ENCODE data around the gene CYB561A3.

CYB561A3 gene

DNA sequence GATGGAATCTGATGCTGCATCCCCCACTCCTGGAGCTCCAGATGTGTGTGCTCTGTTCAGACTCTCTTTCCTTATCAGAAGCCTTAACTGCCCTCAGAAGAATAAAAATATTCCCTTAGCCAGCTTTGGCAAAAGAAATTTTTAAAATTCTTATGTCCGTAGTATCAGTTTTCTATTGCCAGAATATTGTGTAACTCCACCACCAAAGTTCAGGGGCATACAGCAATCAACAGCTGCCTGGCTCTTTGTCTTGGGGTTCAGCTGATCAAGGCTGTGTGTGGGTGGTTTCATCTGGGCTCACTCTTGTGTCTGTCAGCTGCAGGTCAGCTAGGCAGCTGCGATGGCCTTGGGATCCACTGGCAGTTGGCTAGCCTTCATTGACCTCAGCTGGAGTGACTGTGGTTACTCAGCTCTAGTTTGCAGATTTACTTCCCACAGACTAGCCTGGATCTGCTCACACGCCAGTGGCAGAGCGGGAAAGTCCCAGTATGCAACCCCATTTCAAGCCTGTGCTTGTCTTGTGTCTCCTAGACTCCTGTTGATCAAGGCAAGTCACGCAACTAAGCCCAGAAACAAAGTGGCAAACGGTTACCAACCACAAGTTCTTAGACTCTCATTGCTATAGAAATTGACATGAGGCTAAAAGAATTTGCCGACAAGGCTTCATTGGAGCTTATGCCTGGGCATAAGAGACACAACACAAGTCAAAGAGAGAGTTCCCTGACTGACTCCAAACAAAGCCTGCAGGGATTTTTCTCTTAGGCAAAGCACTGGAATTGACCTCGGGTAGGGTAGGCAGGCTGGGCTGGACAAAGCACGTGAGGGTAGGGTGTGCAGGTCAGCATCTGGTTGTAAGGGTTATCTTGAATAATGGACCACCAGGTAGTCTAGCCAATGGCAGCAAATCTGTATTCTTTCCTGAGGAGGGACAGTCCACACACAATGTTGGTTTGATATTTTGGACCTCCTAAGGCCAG is 8.0 kb upstream of the CYB561A3 start:
- no peak for DNase-seq (ENCODE audit: low read depth, low spot score)

- DNase-seq (ENCODE audit: low read depth, low spot score) = no peak
These were observed 7.0 kb upstream of the CYB561A3 start for GRCh38 chr11:61368646-61369045.

- DNase-seq (ENCODE audit: low read depth, low spot score) = no peak
These were observed 5.7 kb upstream of the CYB561A3 start for GRCh38 chr11:61367406-61367805.

DNA sequence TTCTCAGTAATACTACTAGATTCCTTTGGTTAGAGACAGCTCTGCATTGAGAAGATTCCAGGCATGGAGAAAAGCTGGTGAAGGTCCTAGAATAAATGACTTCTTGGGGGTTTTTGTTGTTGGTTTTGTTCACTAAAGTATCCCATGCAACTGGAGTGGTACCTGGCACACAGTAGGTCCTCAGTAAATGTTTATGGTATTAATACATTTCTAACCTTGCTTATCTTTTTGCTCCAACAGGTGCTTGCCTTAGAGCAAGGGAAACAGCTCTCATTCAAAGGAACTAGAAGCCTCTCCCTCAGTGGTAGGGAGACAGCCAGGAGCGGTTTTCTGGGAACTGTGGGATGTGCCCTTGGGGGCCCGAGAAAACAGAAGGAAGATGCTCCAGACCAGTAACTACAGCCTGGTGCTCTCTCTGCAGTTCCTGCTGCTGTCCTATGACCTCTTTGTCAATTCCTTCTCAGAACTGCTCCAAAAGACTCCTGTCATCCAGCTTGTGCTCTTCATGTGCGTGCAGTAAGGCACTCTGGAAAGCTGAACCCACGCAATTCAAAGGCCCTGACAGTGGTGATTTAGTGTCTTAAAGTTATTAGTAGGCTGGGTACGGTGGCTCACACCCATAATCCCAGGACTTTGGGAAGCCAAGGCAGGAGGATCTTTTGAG is 2.5 kb upstream of the CYB561A3 start:
- DNase-seq (ENCODE audit: low read depth, low spot score) = no peak

DNA sequence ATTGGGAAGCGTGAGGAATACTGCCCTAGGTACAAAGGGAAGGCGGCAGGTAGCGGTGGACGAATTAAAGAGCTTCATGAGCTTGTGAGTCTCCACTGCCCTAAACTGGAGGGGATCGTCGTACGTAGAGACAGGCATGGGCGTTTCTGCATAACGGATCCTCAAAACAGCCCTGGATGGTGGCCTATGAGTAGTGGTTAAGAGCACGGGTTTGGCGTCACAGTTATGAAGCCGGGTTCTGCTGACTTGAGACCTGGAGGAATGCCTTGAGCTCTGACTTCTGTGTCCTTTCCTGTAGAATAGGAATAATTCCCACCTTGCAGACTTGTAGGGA is 827 bp upstream of the CYB561A3 start:
- no peak for DNase-seq (ENCODE audit: low read depth, low spot score)

GRCh38 chr11:61361237-61361740 is 393 bp downstream of the CYB561A3 start:
- no peak for DNase-seq (ENCODE audit: low read depth, low spot score)

GRCh38 chr11:61359516-61359915 is 2.2 kb downstream of the CYB561A3 start:
- no peak for DNase-seq (ENCODE audit: low read depth, low spot score)

DNA sequence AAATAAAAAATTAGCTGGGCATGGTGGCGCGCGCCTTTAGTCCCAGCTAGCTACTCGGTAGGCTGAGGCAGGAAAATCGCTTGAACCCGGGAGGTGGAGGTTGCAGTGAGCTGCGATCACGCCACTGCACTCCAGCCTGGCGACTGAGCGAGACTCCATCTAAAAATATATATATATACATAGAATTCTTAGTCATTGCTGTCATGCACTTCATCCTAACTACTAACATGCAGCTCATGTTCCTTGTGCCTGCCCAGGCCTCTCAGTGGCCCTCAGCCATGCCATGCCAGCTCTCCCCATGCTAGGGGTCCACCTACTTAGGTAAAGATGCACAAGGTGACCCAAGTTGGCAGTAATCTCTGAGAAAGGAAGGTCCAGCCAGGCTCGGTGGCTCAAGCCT is 3.1 kb downstream of the CYB561A3 start:
- DNase-seq (ENCODE audit: low read depth, low spot score) = no peak

DNA sequence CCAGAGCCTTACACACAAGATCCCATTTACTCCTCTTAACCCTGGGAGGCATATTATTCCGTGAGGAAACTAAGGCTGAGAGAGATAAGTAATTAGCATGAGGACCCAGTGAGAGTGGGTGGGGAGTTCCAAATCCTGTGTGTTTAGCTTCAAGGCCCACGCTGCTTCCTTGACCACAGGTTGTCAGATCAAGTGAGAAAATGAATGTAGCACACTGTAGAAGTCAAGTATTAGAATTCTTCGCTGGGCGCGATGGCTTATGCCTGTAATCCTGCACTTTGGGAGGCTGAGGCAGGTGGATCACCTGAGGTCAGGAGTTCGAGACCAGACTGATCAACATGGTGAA is 3.8 kb downstream of the CYB561A3 start:
- no peak for DNase-seq (ENCODE audit: low read depth, low spot score)

GRCh38 chr11:61357233-61357893 is 4.3 kb downstream of the CYB561A3 start:
- DNase-seq (ENCODE audit: low read depth, low spot score) = no peak

- no peak for DNase-seq (ENCODE audit: low read depth, low spot score)
These were observed 5.0 kb downstream of the CYB561A3 start for GRCh38 chr11:61356706-61357105.

DNA sequence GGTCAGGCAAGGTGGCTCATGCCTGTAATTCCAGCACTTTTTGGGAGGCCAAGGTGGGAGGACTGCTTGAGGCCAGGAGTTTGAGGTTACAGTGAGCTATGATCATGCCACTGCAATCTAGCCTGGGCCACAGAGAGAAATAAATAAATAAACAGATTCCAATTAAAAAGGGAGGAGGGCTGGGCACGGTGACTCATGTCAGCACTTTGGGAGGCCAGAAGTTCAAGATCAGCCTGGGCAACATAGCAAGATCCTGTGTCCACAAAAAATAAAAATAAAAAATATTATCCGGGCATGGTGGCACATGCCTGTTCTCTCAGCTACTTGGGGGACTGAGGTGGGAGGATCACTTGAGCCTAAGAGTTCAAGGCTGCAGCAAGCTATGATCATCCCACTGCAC is 7.5 kb downstream of the CYB561A3 start:
- no peak for DNase-seq (ENCODE audit: low read depth, low spot score)

- no peak for DNase-seq (ENCODE audit: low read depth, low spot score)
These were observed 8.3 kb downstream of the CYB561A3 start for GRCh38 chr11:61353131-61354067.

DNA sequence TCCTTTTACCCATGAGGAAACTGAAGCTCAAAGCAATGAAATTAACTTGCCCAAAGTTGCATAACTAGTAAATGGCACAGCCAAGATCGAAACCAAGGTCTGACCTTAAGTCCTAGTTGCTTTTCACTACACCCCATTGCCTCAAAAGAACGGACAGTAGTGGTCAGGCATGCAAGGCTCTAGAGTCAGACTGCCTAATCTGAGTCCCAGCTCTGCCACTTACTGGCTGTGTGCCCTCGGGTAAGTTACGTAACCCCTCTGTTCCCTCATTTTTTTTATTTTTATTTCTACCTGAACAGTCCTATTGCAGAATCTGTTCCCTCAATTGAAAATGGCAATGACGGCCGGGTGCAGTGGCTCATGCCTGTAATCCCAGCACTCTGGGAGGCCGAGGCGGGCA is 9.6 kb downstream of the CYB561A3 start:
- no peak for DNase-seq (ENCODE audit: low read depth, low spot score)

- DNase-seq (ENCODE audit: low read depth, low spot score) = no peak
These were observed 10.9 kb downstream of the CYB561A3 start for GRCh38 chr11:61350803-61351202.

DNA sequence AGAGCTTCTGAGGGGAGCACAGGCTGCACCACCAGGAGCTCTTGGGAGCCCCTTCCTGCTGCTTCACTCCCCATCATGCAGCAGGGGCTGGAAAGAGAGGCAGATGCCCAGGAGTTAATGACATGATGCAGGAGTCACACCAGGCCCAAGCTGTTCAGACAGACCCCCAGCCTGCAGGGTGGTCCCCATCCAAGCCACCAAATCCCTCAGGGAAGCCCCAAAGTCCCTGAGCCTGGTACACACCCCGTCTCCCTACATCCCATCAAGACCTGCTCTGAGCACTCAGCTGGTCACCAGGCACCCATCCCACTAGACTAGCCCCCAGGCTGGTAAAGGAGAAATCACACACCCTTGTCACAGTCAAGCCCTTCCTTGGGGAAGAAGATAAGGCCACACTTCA is 11.3 kb downstream of the CYB561A3 start:
- DNase-seq (ENCODE audit: low read depth, low spot score) = no peak

GRCh38 chr11:61349916-61350315 is 11.8 kb downstream of the CYB561A3 start:
- no peak for DNase-seq (ENCODE audit: low read depth, low spot score)

DNA sequence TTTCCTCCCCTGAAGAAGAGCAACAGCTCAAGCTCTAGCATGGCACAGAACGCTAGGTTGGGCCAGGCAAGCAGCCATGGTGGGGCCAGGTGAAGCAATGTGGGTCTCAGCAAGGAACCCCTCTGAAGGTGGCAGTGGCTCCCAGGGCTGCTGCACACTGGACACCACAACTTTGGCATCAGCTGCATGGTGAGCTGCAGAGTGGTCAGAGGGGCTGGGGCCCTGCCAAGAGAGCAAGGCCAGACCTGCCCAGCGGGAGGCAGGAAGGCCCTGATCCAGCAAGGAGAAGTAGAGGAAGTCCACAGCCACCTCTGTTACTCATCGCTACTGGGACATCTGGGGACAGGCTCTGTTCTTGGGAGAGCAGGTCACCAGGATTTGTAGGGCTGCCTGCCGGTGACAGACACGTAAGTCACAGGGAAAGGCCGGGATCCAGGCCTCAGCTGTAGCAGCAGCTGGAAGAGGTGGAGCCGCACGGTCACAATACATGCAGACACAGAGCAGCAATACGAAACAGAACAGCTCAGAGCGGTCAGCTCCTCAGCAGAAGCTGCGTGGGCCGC is 12.4 kb downstream of the CYB561A3 start:
- DNase-seq (ENCODE audit: low read depth, low spot score) = no peak

DNA sequence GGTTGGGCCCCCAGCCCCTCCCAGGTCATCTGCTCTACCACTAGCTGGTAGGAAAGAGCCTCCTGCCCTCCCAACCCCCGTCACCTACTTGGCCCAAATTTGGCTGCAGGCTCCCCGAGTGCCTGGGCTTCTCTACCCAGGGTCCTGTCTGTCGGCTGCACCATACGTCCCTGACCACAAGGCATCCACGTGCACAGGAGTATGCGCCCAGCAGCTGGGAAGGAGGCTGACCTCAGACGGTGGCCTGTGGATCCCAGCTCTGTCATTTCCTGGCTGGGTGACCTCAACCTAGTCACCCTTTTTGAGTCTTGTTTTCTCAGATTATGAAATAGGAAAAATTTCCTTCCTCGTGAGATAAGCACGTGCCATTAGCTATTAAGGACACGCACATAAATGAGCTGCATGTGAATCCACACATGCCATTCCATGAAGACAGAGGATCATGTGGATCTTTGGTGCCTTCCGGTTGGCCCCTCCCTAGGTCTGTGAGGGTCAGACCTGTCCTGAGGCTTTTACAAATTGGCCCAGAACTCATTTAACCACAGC is 13.7 kb downstream of the CYB561A3 start:
- DNase-seq (ENCODE audit: low read depth, low spot score) = no peak

DNA sequence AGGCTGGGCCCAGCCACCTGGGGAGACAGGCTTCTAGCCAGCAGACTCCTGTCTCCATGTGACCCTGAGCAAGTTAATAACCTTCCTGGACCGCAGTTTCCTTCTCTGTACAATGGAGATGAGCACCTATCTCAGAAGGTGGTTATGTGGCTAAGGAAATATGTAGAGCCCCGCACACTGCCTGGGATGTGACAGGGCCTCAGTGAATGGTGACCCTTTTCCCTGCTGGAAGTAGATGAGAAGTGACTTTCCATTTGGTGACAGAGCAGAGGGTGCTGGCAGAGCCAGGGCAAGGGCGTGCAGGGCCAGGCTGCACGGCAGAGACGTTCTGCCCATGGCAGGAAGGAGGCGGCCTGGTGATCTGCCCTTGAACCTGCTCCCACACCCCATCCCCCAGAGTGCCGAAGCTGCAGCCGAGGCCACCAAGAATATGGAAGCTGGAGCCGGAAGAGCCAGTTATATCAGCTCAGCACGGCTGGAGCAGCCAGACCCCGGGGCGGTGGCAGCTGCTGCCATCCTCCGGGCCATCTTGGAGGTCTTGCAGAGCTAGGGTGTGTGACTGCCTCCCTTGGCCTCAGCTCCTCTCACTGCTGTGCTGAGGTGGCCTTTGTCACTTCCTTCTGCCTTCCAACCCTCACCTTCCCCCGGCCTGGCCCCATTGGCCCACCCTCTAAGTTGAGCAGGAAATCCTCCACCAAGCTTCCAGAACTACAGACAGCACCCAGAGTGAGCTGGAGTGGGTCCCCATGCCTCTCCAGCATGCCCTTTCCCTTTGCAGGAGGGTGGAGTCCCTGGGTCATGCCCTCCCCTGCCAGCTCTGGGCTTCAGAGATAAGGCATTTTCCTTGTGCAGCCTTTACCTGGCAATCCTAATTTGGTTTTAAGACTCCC is 15.5 kb downstream of the CYB561A3 start:
- no peak for DNase-seq (ENCODE audit: low read depth, low spot score)

All from activated naive CD8-positive, alpha-beta T cell treated with anti-CD3 and anti-CD28 coated beads, Interleukin-2, amount 50 U/mL, for 16 hours (primary cell).